OCI-LY7 (cell line): ENCODE results near the gene MPZ.

Experiments used
- CTCF ChIP-seq: fragments of 200-600 bp; sonication (generic); conservative IDR thresholded peaks from 2 replicates; pipeline ENCODE4 v1.5.1; 2014; ENCODE audit warnings: mild to moderate bottlenecking, antibody characterized with exemption, low read length, moderate library complexity, mixed read lengths
- EZH2phosphoT487 ChIP-seq: fragments of 200-600 bp; sonication (generic); IDR thresholded peaks from 2 replicates; pipeline ENCODE4 v1.6.1; 2018; ENCODE audit warnings: low read depth, borderline replicate concordance, mild to moderate bottlenecking, mixed run types, antibody characterized with exemption, low read length, moderate library complexity, mixed read lengths

GRCh38 chr1:161335796-161336195 lies 26.0 kb upstream of the MPZ start:
- no peak for TF ChIP-seq CTCF
- no peak for TF ChIP-seq EZH2phosphoT487
